AG04449 (cell line): Measurements from ENCODE around the gene NAT9.

Experiments
- CTCF ChIA-PET: fragments of 350-600 bp; formaldehyde crosslinking; extraction: SDS; loops from one replicate; lab custom pipeline; 2021; ENCODE audit warnings: antibody characterized with exemption; lab: Yijun Ruan, JAX
- POLR2A ChIA-PET: fragments of 400-600, 350-600 bp; formaldehyde crosslinking; extraction: SDS; loops from one replicate; lab custom pipeline; 2020; ENCODE audit warnings: antibody characterized with exemption, inconsistent platforms; lab: Yijun Ruan, JAX
- DNase-seq: peaks from one replicate; pipeline ENCODE4 v3.0.0-alpha.2; 2010; ENCODE audit warnings: low read depth, low spot score
- H3K4me3 ChIP-seq: 2 replicates; pipeline ENCODE4 v1.5.1; 2011; ENCODE audit warnings: low read depth, mild to moderate bottlenecking, control low read depth, low read length
- TF ChIP-seq, protein P1 (sequence below): IDR thresholded peaks from one replicate; pipeline ENCODE4 v1.5.1; 2011; ENCODE audit warnings: mild to moderate bottlenecking, moderate library complexity, low read length, control low read depth, inconsistent platforms; ENCODE audit not compliant: insufficient read depth; ENCODE audit errors: missing control alignments

The NAT9 gene

DNA sequence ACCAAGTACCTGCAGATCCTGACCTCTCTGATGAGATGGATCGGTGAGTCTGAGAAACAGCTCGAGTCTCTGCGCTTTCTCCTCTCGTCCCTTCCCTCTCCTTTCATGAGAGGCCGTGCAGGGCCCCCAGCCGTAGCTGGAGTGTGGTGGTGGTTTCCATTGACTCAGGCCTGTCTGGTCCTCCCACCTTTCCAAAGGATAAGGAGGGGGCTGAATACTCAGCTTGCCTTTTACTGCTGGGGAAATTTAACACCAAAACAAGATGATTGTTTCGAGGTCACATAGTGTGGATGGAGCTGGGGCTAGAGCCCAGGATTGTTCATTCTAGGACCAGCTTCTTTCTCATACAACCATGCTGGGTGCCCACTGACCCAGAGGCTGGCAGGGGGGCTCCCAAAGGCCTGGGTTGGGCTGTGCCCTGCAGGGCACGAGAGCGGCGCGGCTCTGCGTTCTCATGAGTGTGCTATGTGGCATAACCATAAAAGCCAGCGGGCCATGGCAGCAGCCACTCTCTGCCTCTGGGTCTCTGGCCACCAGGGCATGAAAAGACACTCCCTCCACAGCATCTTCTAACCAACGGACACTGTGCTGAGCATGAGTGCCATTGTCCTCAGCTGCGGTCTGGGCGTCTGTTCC lies 43.8 kb upstream of the NAT9 start:
- H3K4me3 ChIP-seq = no peak overlapping the region
- TF ChIP-seq, protein P1, sequence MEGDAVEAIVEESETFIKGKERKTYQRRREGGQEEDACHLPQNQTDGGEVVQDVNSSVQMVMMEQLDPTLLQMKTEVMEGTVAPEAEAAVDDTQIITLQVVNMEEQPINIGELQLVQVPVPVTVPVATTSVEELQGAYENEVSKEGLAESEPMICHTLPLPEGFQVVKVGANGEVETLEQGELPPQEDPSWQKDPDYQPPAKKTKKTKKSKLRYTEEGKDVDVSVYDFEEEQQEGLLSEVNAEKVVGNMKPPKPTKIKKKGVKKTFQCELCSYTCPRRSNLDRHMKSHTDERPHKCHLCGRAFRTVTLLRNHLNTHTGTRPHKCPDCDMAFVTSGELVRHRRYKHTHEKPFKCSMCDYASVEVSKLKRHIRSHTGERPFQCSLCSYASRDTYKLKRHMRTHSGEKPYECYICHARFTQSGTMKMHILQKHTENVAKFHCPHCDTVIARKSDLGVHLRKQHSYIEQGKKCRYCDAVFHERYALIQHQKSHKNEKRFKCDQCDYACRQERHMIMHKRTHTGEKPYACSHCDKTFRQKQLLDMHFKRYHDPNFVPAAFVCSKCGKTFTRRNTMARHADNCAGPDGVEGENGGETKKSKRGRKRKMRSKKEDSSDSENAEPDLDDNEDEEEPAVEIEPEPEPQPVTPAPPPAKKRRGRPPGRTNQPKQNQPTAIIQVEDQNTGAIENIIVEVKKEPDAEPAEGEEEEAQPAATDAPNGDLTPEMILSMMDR = no peak
- ChIA-PET POLR2A (no interaction called here), CTCF (interaction anchor here (0.9 to 4.0 kb wide), 4 partner anchors 24 to 45 kb away, joined by 5 to 27 read pairs (median 8); no protein-coding TSS in a partner anchor)
- DNase-seq = no peak

DNA sequence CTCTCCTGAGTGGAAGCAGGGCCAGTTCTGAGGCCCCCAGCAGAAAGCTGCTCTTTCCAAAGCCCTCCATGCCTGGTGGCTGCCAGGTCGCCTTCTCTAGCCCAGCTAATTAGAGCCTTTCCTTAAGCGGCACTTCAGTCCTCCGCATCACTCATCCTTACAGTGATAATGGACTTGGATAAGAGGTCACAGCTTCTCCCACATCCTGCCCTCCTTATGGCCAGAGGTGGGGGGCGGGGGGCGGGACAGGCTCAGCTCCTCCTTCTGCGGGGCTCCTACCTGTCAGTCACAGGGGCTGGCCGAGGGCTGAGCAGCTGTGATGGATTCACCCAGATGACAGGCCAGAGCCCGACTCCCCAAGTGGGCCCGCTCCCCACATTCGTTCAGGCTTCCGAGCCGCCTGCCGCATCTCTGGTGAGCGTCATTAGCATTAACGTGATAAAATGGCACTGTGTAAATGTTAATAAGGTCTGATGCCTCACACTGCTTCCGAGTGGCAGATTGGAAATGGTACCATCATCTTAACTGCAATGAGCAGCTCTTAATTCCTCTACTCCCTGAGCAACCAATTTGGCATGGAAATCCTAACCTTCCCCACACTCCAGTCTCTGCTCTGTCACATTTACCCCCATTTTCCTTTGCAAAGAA lies 42.3 kb upstream of the NAT9 start:
- TF ChIP-seq, protein P1 = no peak
- ChIA-PET POLR2A (no interaction called here), CTCF (interaction anchor here (2.0 to 4.0 kb wide), 2 partner anchors 26 to 47 kb away, joined by 7 to 27 read pairs; no protein-coding TSS in a partner anchor)
- DNase-seq = no peak
- H3K4me3 ChIP-seq = no peak overlapping the region

DNA sequence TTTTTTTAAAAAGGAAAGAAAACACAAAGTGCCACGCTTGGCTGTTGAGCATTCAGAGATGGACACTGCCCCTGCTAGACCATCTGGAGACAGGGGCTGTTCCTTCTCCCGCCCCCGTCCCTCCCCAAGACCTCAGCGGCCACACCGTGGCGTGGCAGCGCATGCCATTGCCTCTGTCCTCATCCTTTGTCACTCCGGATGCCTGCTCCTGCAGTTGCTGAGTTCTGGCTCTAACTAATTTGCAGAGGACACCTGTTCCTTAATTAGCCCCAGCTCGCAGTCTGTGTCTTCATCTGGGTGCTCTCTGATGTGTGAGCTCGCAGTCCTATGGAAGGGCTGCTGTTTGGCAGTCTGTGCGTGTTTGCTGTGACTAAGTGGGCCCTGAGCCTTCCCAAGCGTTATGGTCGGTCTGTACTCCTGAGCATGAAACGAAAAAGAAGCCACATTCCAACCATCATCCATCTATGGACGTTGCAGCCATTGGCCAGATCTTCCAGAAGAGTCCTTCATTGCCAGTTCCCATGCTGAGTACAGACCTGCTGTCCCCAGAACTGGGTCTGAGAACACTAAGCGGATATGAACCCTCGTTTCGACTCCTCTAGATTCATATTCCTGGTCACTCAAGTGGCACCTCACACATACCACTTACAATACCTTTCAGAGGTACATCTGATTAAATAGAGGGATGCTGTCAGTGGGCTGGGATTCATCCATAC lies 40.9 kb upstream of the NAT9 start:
- ChIA-PET POLR2A (no interaction called here), CTCF (interaction anchor here (0.6 to 2.0 kb wide), 2 partner anchors 46 to 48 kb away, joined by 3 to 7 read pairs; no protein-coding TSS in a partner anchor)
- TF ChIP-seq, protein P1 = no peak
- DNase-seq = no peak
- no peak overlapping the region for H3K4me3 ChIP-seq

DNA sequence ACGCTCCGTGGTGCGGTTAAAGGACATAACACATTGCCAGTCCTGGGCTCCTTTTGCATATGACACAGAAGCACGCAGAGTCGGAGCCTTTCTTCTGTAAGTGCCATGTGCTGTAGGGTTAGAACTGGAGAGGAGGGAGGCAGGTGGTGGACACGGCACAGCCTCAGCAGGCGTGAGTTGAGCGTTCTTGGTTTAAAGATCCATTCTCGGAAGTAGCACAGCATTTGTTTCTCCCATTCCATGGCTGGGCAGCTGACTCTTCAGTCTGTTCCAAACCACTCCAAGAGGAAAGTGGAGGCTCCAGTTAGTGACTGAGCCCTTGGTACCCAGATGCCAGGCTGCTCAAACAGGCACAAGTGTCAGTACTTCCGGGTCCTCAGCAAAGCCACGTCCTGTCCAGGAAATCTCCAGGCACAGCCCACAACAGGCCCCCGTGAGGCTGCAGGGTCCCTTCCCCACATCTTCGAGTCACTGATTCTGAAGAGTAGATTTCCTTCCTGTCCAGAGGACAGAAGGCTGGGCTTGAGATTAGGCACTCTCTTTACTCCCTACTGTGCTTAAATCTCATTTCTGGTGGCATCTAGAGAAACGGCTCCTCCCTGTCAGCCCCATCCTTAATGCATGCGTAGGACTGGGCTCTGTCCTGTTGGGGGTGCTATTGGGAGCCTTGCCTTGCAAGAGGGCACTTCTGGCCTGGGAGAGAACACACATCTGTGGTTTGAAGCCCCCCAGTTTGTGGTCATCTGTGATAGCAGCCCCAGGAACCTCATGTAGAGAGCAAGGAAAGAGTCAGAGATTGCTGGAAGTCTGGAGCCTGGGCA lies 39.6 kb upstream of the NAT9 start:
- no peak overlapping the region for H3K4me3 ChIP-seq
- no peak for DNase-seq
- CTCF ChIA-PET = interaction anchor here (0.6 to 0.7 kb wide), 2 partner anchors 13 to 48 kb away, joined by 3 to 4 read pairs; no protein-coding TSS in a partner anchor
- POLR2A ChIA-PET = no interaction called here
- TF ChIP-seq, protein P1 = no peak

DNA sequence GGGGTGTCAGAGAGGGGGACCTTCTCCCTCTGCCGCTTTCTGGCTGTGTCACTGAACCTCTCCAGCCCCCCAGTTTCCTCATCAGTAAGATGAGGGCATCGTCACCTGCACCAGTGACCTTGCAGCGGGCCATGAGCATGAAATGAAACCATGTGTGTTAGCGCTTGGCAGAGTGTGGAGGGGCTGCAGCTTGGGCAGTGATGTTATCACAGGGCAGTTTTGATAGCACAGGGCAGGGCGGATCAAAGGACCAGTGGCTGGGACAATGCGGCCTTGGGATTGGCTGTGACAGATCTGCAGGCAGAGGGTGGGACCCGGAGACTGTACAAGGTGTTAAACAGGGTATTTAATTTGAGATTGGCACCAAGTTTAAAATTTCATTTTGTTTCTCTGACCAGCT lies 38.9 kb upstream of the NAT9 start:
- POLR2A ChIA-PET = no interaction called here
- TF ChIP-seq, protein P1 = no peak
- DNase-seq = no peak
- CTCF ChIA-PET = interaction anchor here (0.7 kb wide), 1 partner anchor 13 kb away, joined by 4 read pairs; no protein-coding TSS in a partner anchor
- H3K4me3 ChIP-seq = no peak overlapping the region
